Stimulated activated CD8-positive, alpha-beta memory T cell treated with anti-CD3 and anti-CD28 coated beads, Interleukin-7, amount 100 ng/mL, for 24 hours (primary cell): ENCODE results near the gene EFEMP1.

Source experiments
- DNase-seq: peaks from one replicate; pipeline ENCODE4 v3.0.0-alpha.2; 2020; ENCODE audit warnings: low read depth

EFEMP1 gene

GRCh38 chr2:55894720-55895119 lies 28.9 kb downstream of the EFEMP1 start:
- DNase-seq: no peak

GRCh38 chr2:55891671-55892094 lies 31.9 kb downstream of the EFEMP1 start:
- no peak for DNase-seq

GRCh38 chr2:55888936-55889335 lies 34.6 kb downstream of the EFEMP1 start:
- no peak for DNase-seq

DNA sequence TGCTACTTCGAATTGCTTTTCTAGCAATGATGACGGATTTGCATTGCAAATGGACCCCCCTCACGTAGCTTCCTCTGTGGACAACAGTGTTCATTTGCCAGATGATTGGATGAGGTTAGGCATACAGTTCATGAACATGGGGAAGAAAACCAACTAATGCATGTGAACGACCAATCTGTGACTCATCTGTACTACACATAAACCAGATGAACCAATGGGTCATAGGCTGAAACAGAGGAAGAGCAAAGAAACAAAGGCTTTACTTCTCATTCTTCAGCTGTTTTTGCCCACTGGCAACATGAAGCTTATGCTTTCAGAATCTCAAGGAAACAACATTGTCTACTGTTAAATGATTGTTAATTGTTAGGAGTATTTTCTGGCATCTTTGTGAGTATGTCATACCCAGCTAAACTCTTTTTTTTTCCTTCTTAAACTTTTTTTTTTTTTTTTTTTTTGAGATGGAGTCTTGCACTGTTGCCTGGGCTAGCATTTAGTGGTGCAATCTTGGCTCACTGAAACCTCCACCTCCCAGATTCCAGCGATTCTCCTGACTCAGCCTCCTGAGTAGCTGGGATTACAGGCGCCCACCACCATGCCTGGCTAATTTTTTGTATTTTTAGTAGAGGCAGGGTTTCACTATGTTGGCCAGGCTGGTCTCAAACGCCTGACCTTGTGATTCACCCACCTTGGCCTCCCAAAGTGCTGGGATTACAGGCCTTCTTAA lies 35.5 kb downstream of the EFEMP1 start:
- no peak for DNase-seq

DNA sequence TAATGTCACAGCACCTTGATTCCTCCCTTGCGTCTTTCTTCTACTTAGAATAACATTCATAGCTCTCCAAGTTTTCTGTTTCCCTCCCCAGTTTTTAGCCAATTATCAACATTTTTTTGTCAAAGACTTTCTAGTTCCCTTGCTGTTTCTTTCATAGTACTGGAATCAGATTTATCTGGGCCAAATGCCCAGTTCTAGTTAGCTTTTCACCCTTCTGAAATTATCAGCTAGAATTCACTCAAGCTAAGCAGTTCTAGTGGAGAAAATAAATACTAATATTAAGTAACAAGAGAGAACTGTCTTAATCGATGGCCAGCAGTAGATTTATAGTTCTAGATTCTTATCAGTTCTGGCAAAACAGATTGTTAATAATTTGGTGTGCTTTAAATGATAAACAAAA lies 36.2 kb downstream of the EFEMP1 start:
- no peak for DNase-seq

- no peak for DNase-seq
These were observed 37.7 kb downstream of the EFEMP1 start for GRCh38 chr2:55885944-55886281.

- no peak for DNase-seq
These were observed 38.2 kb downstream of the EFEMP1 start for GRCh38 chr2:55885127-55885943.

DNA sequence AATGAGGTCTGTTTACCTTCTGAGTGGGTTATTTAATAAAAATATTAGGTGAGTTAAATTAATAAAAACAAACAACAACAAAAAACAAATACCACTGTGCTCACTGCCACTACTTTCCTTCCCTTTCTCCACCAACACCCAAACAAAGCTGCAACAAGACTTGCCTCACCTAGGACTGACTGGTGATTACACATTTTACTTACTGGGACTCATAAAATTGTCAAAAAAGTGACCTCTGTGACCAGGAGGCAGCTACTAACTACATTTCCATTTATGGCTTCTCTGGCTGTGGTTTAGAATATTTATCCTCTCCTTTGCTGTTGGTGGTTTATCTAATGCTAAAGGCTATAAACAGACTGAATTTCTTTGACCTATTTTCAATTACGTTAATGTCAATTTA lies 39.8 kb downstream of the EFEMP1 start:
- DNase-seq: no peak

DNA sequence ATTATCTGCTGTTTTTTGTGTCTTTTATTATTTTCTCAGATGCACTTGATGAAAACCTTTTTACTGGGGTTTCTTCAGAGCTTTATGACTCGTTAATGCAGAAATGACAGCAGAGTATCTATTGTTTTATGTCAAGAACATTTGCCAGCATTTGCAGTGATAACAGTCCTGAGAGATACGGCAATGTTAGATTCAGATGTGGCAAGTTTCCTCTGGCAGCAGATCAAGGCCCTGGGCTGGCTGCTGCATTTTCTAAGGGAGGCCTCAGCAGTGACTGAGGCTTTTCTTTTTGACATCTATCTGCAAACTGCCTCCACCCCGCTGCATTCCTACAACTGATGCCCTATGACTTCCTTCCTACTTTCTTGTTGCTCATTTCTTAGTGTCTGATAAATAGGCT lies 40.2 kb downstream of the EFEMP1 start:
- DNase-seq: no peak

- no peak for DNase-seq
These were observed 40.6 kb downstream of the EFEMP1 start for GRCh38 chr2:55882954-55883353.

- no peak for DNase-seq
These were observed 43.0 kb downstream of the EFEMP1 start for GRCh38 chr2:55880416-55881143.

DNA sequence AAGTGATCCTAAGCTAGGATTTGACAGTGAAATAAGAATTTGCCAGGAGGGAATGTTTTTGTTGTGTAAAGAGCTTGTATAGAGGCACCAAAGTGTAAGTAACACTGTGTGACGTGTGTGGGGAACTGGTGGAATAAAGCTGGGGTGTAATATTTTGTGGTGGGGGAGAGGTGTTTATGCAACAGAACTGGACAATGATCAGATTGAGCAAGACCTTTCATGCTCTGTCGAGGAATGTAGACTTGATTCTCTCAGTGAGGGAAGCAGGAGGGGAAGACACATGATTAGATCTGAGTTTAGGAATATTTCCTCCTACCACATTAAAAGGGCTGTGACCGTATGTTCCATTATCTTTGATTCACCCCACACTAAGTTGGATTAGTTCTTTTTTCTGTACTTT lies 43.6 kb downstream of the EFEMP1 start:
- no peak for DNase-seq

DNA sequence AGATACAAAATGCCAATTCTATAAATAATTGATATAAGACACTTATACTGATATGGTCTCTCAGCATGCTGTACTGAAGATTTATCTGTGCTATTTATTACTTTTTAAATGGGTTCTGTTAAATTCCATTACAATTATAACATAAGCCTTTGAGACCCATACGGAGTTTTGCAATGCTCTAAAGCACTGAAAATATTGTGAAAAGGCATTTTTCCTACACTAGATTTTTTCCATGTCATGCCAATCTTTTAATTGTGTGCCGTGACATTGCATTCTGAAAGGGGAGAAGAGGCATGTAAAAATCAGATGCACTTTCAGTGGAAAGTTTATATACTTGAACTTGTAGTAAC lies 46.5 kb downstream of the EFEMP1 start:
- DNase-seq: no peak

DNA sequence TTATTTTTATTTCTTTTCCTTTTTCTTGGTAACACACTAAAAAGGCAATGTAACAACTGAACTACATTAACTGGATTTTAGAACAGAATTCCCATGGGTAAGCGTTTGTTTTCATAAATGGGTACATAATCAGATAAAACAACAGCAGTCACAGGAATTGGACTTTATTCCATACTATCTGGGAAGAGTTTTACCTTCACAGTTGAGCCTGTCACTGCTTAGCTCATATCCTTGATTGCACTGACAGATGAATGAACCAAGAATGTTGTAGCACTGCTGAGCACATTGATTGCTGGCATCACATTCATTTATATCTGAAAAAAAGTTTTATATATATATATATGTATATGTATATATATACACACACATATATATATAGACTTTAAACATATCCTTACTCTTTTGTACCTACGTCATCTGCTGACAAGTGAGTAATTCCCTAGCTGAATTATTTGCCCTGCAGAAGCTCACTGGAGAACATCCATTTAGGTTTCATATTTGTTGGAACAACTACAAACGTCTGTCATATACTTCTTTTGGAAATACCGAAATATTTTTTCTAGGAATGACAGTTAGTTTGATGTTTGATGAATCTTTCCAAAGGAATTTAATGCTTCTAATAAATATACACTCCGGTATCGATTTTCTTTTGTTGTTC lies 47.0 kb downstream of the EFEMP1 start:
- DNase-seq: no peak

GRCh38 chr2:55875434-55876135 lies 48.0 kb downstream of the EFEMP1 start:
- no peak for DNase-seq

DNA sequence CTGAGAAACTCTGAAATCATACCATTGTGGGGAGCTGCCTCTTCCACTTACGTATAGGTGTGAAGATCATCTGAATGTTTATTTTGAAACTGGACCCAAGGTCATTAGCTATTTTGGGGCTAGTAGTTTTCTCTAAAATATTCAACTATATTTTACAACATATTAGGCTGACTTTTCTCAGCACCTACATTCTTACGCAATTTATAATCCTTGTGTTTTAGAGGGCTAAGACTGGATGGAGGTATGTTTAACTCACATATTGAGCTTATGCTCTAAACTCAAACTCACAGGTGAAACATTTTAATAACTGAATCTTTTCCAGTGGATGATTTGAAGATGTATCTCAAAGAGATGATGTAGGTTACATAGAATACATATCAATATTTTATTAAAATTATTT lies 49.2 kb downstream of the EFEMP1 start:
- no peak for DNase-seq

- no peak for DNase-seq
These were observed 51.9 kb downstream of the EFEMP1 start for GRCh38 chr2:55871637-55872036.

DNA sequence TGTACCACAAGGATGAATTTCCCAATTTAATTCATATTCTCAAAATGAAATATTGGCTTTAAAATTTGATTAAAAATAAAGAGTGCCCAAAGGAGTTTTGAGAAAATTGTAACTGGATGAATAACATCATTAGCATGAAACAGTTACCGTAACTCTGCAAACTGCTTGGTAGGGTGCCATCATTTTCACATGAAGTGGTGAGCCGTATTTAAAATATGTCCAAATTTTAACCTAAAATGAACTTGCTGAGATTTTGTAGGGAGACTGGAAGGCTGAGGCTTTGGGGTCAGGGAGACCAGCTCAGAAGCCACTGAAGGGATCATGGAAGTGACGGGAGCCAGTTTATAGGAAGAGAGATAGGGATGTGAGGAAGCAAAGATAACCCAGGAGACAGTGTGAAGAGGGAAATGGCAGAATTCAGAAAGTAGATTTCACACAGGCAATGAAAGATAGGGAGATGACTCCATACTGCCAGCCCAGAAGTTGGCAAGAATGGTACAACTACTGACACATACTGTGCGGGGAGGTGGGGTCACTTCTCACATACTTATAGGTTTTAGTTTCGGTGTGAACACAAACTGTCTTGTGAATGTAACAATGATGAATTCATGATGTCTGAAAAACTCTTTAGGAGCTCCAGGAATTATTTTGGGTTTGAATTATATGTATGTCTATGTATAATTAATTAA lies 53.8 kb downstream of the EFEMP1 start:
- DNase-seq: no peak

DNA sequence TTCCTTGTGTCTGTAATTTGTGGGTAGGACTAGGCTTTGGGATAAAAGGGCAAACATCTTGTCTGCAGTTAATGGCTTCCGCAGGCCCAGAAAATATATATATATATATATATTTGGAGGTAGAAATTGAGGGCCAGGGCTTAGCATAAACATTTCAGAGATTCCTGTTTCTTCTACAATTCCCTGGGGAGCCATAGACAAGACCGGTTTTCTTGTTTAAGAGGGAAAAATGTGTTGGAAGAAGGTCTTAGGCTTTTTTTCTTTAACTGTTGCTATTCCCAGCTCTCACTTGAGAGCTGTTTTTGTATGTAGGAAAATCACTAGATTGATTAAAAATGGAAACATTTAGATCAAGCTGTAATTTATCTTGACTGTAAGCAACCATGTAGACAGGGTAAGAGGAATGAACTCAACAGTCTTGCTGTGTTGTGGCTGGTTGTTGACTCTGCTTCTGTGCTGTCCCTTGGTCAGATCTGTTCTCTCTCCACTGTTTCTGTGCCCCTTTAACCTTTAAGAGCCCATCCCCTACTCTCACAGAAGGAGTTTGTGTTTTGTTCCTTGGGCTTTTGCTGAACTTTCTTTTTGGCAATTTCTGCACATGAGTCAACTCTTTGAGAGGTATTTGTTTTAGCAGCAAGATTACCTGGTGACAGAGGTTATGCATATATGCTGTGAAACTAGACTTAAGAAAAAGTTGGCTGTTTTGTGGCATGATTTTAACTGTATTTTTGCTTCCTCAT lies 58.3 kb downstream of the EFEMP1 start:
- no peak for DNase-seq

GRCh38 chr2:55864351-55865084 lies 59.1 kb downstream of the EFEMP1 start:
- no peak for DNase-seq
